ENCODE data around the gene XG.
"Not testable (repeated sequence)": the region's sequence is repeated elsewhere in the genome, so short reads cannot be mapped to it uniquely, and the experiment has no call there.

XG gene

GRCh38 chrX:2751874-2752300 is at the start of gene XG:
XG (plus strand) TSS chrX:2752040; CDS start chrX:2752275, 235 bp downstream.
- not testable (repeated sequence) for DNase-seq

GRCh38 chrX:2703991-2704369 is 47.9 kb upstream of the XG start:
- DNase-seq = no peak

GRCh38 chrX:2705046-2705832 is 46.6 kb upstream of the XG start:
- DNase-seq = no peak

- no peak for DNase-seq
Observed at GRCh38 chrX:2707334-2707760, 44.5 kb upstream of the XG start.

GRCh38 chrX:2708021-2708420 is 43.8 kb upstream of the XG start:
- DNase-seq = no peak

- no peak for DNase-seq
Observed at GRCh38 chrX:2708592-2709188, 43.1 kb upstream of the XG start.

GRCh38 chrX:2709556-2709955 is 42.3 kb upstream of the XG start:
- no peak for DNase-seq

- no peak for DNase-seq
Observed at GRCh38 chrX:2710041-2710840, 41.6 kb upstream of the XG start.

- DNase-seq = no peak
Observed at GRCh38 chrX:2711441-2711840, 40.4 kb upstream of the XG start.

GRCh38 chrX:2712428-2712827 is 39.4 kb upstream of the XG start:
- DNase-seq = no peak

GRCh38 chrX:2712890-2713840 is 38.7 kb upstream of the XG start:
- DNase-seq = no peak

- DNase-seq = no peak
Observed at GRCh38 chrX:2714551-2714950, 37.3 kb upstream of the XG start.

GRCh38 chrX:2715066-2715600 is 36.7 kb upstream of the XG start:
- no peak for DNase-seq

GRCh38 chrX:2717312-2717711 is 34.5 kb upstream of the XG start:
- DNase-seq = no peak

GRCh38 chrX:2718821-2719220 is 33.0 kb upstream of the XG start:
- no peak for DNase-seq

- no peak for DNase-seq
Observed at GRCh38 chrX:2719774-2720447, 31.9 kb upstream of the XG start.

GRCh38 chrX:2723286-2723879 is 28.5 kb upstream of the XG start:
- no peak for DNase-seq

- DNase-seq = not testable (repeated sequence)
Observed at GRCh38 chrX:2727264-2727663, 24.6 kb upstream of the XG start.

GRCh38 chrX:2732076-2732475 is 19.8 kb upstream of the XG start:
- no peak for DNase-seq

- DNase-seq = no peak
Observed at GRCh38 chrX:2732649-2733048, 19.2 kb upstream of the XG start.
